Measurements from ENCODE around the gene MOB3A. TPM values are rescaled to one million over a fixed set of nuclear protein-coding genes. Genes with fewer than 3 reads are reported as not detected.

Gene MOB3A
- total and polyA plus RNA-seq, 2 experiments from 2014 or later: 2.9 to 5.9 TPM

DNA sequence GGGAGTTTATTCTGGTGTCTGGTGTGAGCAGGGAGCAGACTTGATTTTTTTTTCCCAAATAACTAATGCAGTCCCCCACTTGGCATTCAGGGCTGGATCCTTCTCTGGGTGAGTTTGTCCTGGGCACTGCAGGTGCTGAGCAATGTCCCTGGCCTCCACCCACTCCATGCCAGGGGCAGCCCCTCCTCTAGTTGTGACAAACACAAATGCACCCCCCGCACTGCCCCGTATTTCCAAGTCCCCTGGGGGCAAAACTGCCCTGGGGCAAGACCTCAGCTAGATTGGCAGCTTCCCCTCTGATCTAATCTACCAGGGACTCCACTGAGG lies 6.4 kb downstream of the MOB3A start:
- Mint-ChIP-seq H3K27ac (peak overlapping the region; percentile 77), H3K4me1 (peaks cover 23% of the 10 kb centered on the region), H3K4me3 (no peak overlapping the region), H3K9me3 (no peaks in the 10 kb centered on the region), H3K27me3 (ENCODE audit: insufficient read depth, low read depth, poor library complexity) (peaks cover 6% of the 10 kb centered on the region), H3K36me3 (ENCODE audit: low read depth) (no peaks in the 10 kb centered on the region)
- no peak overlapping the region for H3K4me3 ChIP-seq
- H3F3A ChIP-seq (replicated peaks; ENCODE audit: low read depth): peaks cover 3% of the 10 kb centered on the region; the same call in 1 of the 2 replicates
- H3K4me2 ChIP-seq: no peak overlapping the region
- H3K4me1 ChIP-seq (ENCODE audit: insufficient read depth): peaks cover 5% of the 10 kb centered on the region; the same call in 1 of the 2 replicates
- no peak for ATAC-seq
- no peaks in the 10 kb centered on the region for H3K79me2 ChIP-seq (replicated peaks; ENCODE audit: insufficient read depth)
- no peak for DNase-seq (ENCODE audit: low spot score)
- no peaks in the 10 kb centered on the region for H3K27me3 ChIP-seq (ENCODE audit: insufficient read depth)
- H4K20me1 ChIP-seq (replicated peaks; ENCODE audit: insufficient read depth): no peaks in the 10 kb centered on the region
- no peak for TF ChIP-seq ZNF114 (CRISPR knock-in tag; IDR thresholded peaks at IDR 0.05)
- TF ChIP-seq EZH2phosphoT487 (IDR thresholded peaks at IDR 0.05; ENCODE audit: unreplicated experiment): no peak
- TF ChIP-seq, protein P1, sequence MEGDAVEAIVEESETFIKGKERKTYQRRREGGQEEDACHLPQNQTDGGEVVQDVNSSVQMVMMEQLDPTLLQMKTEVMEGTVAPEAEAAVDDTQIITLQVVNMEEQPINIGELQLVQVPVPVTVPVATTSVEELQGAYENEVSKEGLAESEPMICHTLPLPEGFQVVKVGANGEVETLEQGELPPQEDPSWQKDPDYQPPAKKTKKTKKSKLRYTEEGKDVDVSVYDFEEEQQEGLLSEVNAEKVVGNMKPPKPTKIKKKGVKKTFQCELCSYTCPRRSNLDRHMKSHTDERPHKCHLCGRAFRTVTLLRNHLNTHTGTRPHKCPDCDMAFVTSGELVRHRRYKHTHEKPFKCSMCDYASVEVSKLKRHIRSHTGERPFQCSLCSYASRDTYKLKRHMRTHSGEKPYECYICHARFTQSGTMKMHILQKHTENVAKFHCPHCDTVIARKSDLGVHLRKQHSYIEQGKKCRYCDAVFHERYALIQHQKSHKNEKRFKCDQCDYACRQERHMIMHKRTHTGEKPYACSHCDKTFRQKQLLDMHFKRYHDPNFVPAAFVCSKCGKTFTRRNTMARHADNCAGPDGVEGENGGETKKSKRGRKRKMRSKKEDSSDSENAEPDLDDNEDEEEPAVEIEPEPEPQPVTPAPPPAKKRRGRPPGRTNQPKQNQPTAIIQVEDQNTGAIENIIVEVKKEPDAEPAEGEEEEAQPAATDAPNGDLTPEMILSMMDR (conservative IDR thresholded peaks at IDR 0.05; ENCODE audit: low read depth in 2 of 2): no peak
- TF ChIP-seq JUNB (IDR thresholded peaks at IDR 0.05; ENCODE audit: unreplicated experiment): no peak
- no peak for TF ChIP-seq EZH2 (IDR thresholded peaks at IDR 0.05; ENCODE audit: low read depth, unreplicated experiment)
- TF ChIP-seq ZNF331 (CRISPR knock-in tag; IDR thresholded peaks at IDR 0.05; ENCODE audit: low read depth): no peak
- no peak for TF ChIP-seq STAT1 (IDR thresholded peaks at IDR 0.05; ENCODE audit: unreplicated experiment)
- no peak for TF ChIP-seq POLR2AphosphoS5 (IDR thresholded peaks at IDR 0.05; ENCODE audit: low read depth)
- no peak for TF ChIP-seq CREB1 (CRISPR knock-in tag; IDR thresholded peaks at IDR 0.05; ENCODE audit: low read depth)
- TF ChIP-seq NANOG (IDR thresholded peaks at IDR 0.05; ENCODE audit: borderline replicate concordance): no peak
- TF ChIP-seq, protein P2, sequence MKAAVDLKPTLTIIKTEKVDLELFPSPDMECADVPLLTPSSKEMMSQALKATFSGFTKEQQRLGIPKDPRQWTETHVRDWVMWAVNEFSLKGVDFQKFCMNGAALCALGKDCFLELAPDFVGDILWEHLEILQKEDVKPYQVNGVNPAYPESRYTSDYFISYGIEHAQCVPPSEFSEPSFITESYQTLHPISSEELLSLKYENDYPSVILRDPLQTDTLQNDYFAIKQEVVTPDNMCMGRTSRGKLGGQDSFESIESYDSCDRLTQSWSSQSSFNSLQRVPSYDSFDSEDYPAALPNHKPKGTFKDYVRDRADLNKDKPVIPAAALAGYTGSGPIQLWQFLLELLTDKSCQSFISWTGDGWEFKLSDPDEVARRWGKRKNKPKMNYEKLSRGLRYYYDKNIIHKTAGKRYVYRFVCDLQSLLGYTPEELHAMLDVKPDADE (IDR thresholded peaks at IDR 0.05): no peak
- TF ChIP-seq, protein P3, sequence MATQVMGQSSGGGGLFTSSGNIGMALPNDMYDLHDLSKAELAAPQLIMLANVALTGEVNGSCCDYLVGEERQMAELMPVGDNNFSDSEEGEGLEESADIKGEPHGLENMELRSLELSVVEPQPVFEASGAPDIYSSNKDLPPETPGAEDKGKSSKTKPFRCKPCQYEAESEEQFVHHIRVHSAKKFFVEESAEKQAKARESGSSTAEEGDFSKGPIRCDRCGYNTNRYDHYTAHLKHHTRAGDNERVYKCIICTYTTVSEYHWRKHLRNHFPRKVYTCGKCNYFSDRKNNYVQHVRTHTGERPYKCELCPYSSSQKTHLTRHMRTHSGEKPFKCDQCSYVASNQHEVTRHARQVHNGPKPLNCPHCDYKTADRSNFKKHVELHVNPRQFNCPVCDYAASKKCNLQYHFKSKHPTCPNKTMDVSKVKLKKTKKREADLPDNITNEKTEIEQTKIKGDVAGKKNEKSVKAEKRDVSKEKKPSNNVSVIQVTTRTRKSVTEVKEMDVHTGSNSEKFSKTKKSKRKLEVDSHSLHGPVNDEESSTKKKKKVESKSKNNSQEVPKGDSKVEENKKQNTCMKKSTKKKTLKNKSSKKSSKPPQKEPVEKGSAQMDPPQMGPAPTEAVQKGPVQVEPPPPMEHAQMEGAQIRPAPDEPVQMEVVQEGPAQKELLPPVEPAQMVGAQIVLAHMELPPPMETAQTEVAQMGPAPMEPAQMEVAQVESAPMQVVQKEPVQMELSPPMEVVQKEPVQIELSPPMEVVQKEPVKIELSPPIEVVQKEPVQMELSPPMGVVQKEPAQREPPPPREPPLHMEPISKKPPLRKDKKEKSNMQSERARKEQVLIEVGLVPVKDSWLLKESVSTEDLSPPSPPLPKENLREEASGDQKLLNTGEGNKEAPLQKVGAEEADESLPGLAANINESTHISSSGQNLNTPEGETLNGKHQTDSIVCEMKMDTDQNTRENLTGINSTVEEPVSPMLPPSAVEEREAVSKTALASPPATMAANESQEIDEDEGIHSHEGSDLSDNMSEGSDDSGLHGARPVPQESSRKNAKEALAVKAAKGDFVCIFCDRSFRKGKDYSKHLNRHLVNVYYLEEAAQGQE (IDR thresholded peaks at IDR 0.05; ENCODE audit: unreplicated experiment): no peak
- H3K36me3 ChIP-seq (ENCODE audit: insufficient read depth): no peaks in the 10 kb centered on the region
- H3K27ac ChIP-seq (ENCODE audit: low read depth): peak overlapping the region; percentile 59; the same call in 1 of the 2 replicates
- no peaks in the 10 kb centered on the region for H3K9me2 ChIP-seq (ENCODE audit: insufficient read depth)
- H2AFZ ChIP-seq: no peak overlapping the region
